Duodenal mucosa (tissue), 2 donors: ENCODE measurements around the gene TTLL3.

Source experiments
- H3K27ac ChIP-seq: one replicate; pipeline ENCODE4 v1.7.0; 2013; ENCODE audit warnings: low read depth, low read length
- H3K27me3 ChIP-seq, 2 donors: one replicate each; pipeline ENCODE4 v1.7.0; 2013; ENCODE audit warnings: low read length in 2 of 2, control low read depth in 1 of 2; ENCODE audit not compliant: insufficient read depth in 2 of 2, control insufficient read depth in 1 of 2
- H3K36me3 ChIP-seq, 2 donors: one replicate each; pipeline ENCODE4 v1.7.0; 2013; ENCODE audit warnings: low read length in 2 of 2, control low read depth in 1 of 2; ENCODE audit not compliant: insufficient read depth in 2 of 2, control insufficient read depth in 1 of 2
- H3K4me1 ChIP-seq, 2 donors: one replicate each; pipeline ENCODE4 v1.7.0; 2013; ENCODE audit warnings: low read length in 2 of 2, control low read depth in 1 of 2; ENCODE audit not compliant: insufficient read depth in 2 of 2, control insufficient read depth in 1 of 2
- H3K4me3 ChIP-seq, 2 donors: one replicate each; pipeline ENCODE4 v1.7.0; 2013; ENCODE audit warnings: low read length in 2 of 2, low read depth in 1 of 2
- H3K9ac ChIP-seq, 2 donors: one replicate each; pipeline ENCODE4 v1.7.0; 2013; ENCODE audit warnings: low read length in 2 of 2, low read depth in 1 of 2
- H3K9me3 ChIP-seq, 2 donors: one replicate each; pipeline ENCODE4 v1.7.0; 2013; ENCODE audit warnings: low read length in 2 of 2, control low read depth in 1 of 2; ENCODE audit not compliant: control insufficient read depth in 1 of 2

Gene TTLL3

DNA sequence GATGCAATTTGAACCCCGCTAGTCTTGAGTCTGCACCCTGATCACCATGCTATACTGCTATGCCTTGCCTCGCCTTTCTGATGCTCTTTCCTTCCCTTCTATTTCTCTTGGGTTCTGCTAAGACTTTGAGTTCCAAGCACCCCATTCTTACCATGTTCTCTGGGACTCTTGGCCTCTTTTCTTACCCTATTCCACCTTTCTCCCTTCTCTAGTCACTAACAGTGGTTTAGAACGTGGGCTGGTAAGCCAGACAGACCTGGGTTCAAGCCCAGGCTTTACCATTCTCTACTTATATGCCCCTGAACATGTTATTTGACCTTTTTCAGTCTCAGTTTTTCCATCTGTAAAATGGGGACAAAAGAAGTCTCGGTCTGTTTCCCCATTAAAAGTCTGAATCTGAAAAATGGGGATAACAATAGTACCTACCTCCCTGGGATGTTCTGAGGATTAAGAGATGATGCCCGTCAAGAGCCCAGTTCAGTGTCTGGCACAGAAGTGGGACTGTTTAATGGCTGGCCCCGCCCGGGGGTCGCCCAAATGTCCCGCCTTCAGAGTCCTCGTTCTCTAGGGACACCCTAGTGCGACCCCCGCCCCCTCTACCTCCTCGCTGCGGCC lies 18.2 kb upstream of the TTLL3 start:
- Histone ChIP-seq H3K36me3 (peaks cover 13 to 42% of the 10 kb centered on the region in 2 donors), H3K9me3 (no peaks in the 10 kb centered on the region), H3K4me1 (peaks cover 17 to 35% of the 10 kb centered on the region in 2 donors), H3K27me3 (no peaks in the 10 kb centered on the region), H3K27ac (peak overlapping the region; percentile 93), H3K4me3 (peak overlapping the region; percentile 92 to 96), H3K9ac (peak overlapping the region; percentile 94 to 99)

DNA sequence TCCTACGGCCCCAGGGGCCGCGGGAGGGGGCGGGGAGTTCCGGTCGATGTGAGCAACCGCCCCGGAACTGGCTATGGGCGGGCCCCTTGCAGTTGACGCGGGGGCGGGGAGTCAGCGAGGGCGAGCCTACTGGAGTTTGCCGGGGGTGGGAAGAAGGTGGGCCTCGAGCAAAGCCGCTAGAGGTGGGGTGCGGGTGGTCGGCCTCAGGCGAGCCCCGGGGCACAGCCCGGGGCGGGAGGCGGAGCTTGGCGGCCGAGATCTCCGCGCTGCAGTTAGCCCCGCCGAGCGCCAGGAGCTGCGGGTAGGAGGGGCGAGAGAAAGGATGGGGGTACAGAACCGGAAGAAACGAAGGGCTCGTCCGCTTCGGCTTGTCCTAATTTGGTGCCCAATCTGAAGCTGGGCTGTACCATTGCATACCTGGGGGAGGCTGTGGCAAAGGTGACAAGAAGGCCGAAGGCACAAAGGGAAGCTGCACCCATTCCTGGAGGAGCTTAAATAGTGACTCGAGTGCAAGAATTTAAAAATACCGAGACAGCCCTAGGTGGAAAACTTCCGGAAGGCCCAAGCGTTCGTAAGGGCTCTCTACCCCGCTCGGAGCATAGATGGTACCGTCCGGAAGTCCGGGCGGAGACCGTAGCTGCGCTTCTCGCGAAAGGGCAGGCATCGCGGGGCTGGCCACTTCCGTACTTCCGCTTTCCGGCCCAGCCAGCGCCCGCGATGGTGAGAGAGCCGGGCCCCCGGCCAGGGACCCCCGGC lies 17.5 kb upstream of the TTLL3 start, which contains the start of the genes ARPC4 and TADA3:
TSS of gene ARPC4 (plus strand) at position 678 of the 756 bp plus-strand sequence. CDS start at position 718, 40 bp downstream.
TSS of gene TADA3 (minus strand) at position 69 of the 756 bp plus-strand sequence. CDS start 1,007 bp downstream, outside the sequence.
- Histone ChIP-seq H3K9me3 (no peaks in the 10 kb centered on the region), H3K27ac (peak within 1 kb of the TSS; percentile 93), H3K27me3 (no peaks in the 10 kb centered on the region), H3K36me3 (peaks cover 15 to 42% of the 10 kb centered on the region in 2 donors), H3K4me3 (peak within 1 kb of the TSS; percentile 92 to 96), H3K4me1 (peaks cover 17 to 35% of the 10 kb centered on the region in 2 donors), H3K9ac (peak within 1 kb of the TSS; percentile 94 to 99)

DNA sequence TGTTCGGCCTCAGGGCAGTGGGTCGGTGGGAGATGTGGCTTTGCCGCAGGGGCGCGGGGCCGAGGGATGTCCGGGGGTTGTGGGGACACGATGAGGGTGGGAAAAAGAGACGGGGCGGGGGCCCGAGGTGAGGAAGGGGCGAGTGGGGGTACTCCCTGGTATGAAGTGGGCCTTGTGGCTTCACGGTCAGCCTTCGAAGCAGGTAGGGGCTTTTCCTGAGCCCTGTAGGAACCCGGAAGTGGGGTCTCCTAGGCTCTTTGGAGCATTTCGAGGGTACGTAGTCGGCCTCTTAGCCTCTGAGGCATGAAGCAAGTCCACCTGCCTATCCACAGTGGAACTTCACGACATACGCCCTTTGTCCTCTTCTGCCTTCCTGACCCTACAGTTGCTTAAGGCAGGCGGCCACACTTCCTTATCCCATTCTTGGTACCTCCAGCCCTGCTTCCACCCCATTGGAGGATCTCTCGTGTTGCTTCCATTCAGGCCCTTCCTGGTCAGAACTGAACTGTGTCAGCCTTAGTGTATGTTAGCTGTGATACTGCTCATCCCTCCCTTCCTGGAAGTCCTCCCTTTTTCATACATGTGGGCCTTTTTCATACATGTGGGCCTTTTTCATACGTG lies 16.8 kb upstream of the TTLL3 start:
- Histone ChIP-seq H3K36me3 (peaks cover 18 to 43% of the 10 kb centered on the region in 2 donors), H3K4me1 (peaks cover 17 to 32% of the 10 kb centered on the region in 2 donors)

DNA sequence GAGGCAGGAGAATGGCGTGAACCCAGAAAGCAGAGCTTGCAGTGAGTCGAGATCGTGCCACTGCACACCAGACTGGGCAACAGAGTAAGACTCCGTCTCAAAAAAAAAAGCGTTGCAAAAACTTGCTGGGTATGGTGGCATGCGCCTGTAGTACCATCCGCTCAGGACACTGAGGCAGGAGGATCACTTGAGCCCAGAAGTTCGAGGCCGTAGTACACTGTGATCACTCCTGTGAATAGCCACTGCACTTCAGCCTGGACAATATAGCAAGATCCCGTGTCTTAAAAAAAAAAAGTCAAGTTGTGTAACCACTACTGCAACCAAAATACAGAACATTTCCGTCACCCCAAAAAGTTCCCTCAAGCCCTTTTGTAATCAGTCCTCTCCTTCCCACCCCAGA lies 15.7 kb upstream of the TTLL3 start:
- Histone ChIP-seq H3K36me3 (peaks cover 18 to 48% of the 10 kb centered on the region in 2 donors), H3K27ac (no peak overlapping the region), H3K27me3 (no peaks in the 10 kb centered on the region), H3K4me1 (peaks cover 17 to 32% of the 10 kb centered on the region in 2 donors), H3K9me3 (no peaks in the 10 kb centered on the region), H3K4me3 (no peak overlapping the region), H3K9ac (no peak overlapping the region)

More for the DNA sequence above, 16.8 kb upstream of the TTLL3 start:
- Histone ChIP-seq H3K9me3 (no peaks in the 10 kb centered on the region), H3K27me3 (no peaks in the 10 kb centered on the region), H3K9ac (peak overlapping the region; percentile 94 to 99), H3K4me3 (peak overlapping the region; percentile 92 to 96), H3K27ac (peak overlapping the region; percentile 93)

DNA sequence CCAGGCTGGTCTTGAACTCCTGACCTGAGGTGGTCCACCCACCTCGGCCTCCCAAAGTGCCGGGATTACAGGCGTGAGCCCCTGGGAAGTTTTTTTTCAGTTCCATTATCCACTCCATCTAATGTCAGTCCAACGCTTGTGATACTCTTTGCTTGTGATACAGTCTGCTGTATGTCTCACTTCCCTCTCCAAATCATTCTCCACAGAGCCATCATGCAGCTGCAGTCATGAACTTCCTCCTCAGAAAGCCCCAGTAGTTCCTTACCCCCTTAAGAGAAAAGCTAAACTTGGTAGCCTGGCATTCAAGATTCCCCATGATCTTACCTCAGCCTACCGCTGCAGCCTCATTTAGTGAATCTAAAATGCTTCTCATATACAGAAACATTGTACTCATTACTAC lies 14.9 kb upstream of the TTLL3 start:
- Histone ChIP-seq H3K4me3 (no peak overlapping the region), H3K36me3 (peaks cover 21 to 50% of the 10 kb centered on the region in 2 donors), H3K4me1 (peaks cover 17 to 32% of the 10 kb centered on the region in 2 donors), H3K27ac (no peak overlapping the region), H3K27me3 (no peaks in the 10 kb centered on the region), H3K9me3 (no peaks in the 10 kb centered on the region), H3K9ac (no peak overlapping the region)

DNA sequence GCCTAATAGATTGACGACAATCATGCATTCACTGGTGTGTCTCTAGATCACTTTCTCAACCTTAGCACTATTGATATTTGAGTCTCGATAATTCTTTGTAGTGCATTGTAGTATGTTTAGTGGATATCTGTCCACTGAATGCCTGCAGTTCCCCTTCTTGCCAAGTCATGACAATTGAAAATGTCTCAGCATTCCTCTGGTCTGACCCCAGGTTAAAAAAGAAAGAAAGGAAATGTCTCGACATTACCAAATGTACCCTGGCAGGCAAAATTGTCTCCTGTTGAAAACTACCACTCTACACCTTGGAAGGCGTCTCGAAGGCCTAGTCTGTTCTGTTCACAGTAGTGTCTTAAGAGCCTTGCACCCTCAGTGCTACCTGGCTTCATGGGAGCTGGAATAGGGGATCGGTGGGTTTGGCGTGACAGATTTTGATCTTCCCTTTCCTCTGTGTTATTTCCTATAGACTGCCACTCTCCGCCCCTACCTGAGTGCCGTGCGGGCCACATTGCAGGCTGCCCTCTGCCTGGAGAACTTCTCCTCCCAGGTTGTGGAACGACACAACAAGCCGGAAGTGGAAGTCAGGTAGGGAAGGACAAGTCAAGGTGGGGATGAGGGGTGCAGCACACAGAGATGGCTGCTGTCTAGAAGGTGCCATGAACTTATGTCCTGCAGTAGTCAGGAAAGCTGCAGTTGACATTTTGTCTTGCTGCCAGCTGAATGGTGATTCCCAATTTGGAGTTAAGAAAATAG lies 12.7 kb upstream of the TTLL3 start:
- Histone ChIP-seq H3K27me3 (no peaks in the 10 kb centered on the region), H3K9me3 (no peaks in the 10 kb centered on the region), H3K4me1 (peaks cover 11 to 15% of the 10 kb centered on the region in 2 donors), H3K27ac (no peak overlapping the region), H3K36me3 (peaks cover 33 to 58% of the 10 kb centered on the region in 2 donors), H3K4me3 (no peak overlapping the region), H3K9ac (no peak overlapping the region)

DNA sequence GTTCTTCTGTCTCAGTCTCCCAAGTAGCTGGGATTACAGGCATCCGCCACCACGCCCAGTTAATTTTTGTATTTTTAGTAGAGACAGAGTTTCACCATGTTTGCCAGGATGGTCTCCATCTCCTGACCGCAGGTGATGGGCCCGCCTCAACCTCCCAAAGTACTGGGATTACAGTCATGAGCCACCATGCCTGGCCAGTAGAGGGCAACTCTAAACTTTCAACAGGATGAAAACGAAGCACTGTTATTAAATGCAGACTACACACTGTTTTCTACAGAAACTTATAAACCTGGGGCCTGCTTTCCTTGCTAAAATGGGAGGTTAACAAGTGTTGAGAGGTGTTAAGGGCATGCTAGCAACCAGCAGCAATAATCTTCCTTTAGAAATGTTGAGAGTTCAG lies 9.5 kb upstream of the TTLL3 start:
- Histone ChIP-seq H3K27me3 (no peaks in the 10 kb centered on the region), H3K27ac (no peak overlapping the region), H3K36me3 (peaks cover 53 to 78% of the 10 kb centered on the region in 2 donors), H3K9ac (no peak overlapping the region), H3K4me3 (no peak overlapping the region), H3K9me3 (no peaks in the 10 kb centered on the region), H3K4me1 (peaks cover 16 to 24% of the 10 kb centered on the region in 2 donors)

DNA sequence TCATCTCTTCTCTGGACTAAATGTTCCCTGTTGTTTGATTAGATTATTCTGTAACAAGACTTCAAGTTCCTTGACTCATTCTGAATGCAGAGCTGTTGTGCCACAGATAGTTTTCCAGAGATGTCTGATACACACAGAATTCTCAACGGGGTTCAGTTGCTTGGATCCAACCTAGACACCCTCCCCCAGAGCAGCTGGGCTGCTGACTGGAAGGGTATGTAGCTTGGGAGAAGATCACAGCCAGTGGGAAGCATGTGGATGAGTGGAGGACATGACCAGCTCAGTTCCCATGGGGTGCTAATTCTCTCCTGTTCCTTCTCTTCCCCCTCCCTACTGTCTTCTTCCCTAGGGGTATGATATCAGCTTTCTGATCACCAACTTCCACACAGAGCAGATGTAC lies 6.6 kb upstream of the TTLL3 start:
- H3K36me3 ChIP-seq = peaks cover 48 to 82% of the 10 kb centered on the region in 2 donors
- H3K9ac ChIP-seq = no peak overlapping the region
- no peak overlapping the region for H3K27ac ChIP-seq

DNA sequence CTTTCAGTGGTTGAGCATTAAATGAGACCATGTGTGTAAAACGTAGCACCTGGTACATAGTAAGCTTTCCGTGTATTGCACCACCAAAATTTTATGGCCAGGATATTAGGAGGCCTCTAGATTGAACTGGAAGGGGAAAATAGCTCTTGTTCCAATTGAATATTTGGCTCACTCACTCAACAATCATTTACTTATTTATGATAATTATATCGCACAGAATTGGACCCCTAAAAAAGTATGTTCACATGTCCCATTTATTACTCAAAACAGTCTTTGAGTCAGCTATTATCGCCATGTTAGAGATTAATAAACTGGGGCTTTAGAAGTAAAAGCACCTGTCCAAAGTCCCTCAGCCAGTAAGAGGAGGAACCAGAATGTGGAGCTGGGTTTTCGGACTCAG lies 5.1 kb upstream of the TTLL3 start:
- H3K4me3 ChIP-seq = no peak overlapping the region
- no peak overlapping the region for H3K9ac ChIP-seq
- no peaks in the 10 kb centered on the region for H3K9me3 ChIP-seq
- no peak overlapping the region for H3K27ac ChIP-seq
- no peaks in the 10 kb centered on the region for H3K27me3 ChIP-seq
- H3K36me3 ChIP-seq = peaks cover 42 to 67% of the 10 kb centered on the region in 2 donors
- H3K4me1 ChIP-seq = peaks cover 25 to 39% of the 10 kb centered on the region in 2 donors

More for the DNA sequence above, 6.6 kb upstream of the TTLL3 start:
- peaks cover 16 to 29% of the 10 kb centered on the region in 2 donors for H3K4me1 ChIP-seq
- no peaks in the 10 kb centered on the region for H3K9me3 ChIP-seq
- H3K27me3 ChIP-seq = no peaks in the 10 kb centered on the region
- no peak overlapping the region for H3K4me3 ChIP-seq
